Choroid plexus epithelial cell (primary cell): ENCODE data around the gene ART4.

ENCODE experiments used
- DNase-seq: peaks from one replicate; pipeline ENCODE4 v3.0.0-alpha.2; 2010; ENCODE audit warnings: low read depth
- H3K4me3 ChIP-seq: 2 replicates; pipeline ENCODE4 v1.5.1; 2011; ENCODE audit warnings: low read depth, mild to moderate bottlenecking, control low read depth, low read length, moderate library complexity
- CTCF ChIP-seq: conservative IDR thresholded peaks from 2 replicates; pipeline ENCODE4 v1.5.1; 2011; ENCODE audit warnings: low read depth, mild to moderate bottlenecking, control low read depth, inconsistent platforms, low read length, moderate library complexity

ART4 gene

GRCh38 chr12:14836336-14837210, 6.8 kb downstream of the ART4 start:
- peak; percentile 89 for DNase-seq
- TF ChIP-seq CTCF, result no peak
- no peak overlapping the region for H3K4me3 ChIP-seq

GRCh38 chr12:14834509-14834908, 8.8 kb downstream of the ART4 start:
- TF ChIP-seq CTCF, result no peak
- H3K4me3 ChIP-seq, result no peak overlapping the region
- peak; percentile 44 for DNase-seq

- TF ChIP-seq CTCF, result no peak
- no peak for DNase-seq
- no peak overlapping the region for H3K4me3 ChIP-seq
These were observed 9.4 kb downstream of the ART4 start for GRCh38 chr12:14833952-14834351.

- TF ChIP-seq CTCF, result no peak
- no peak overlapping the region for H3K4me3 ChIP-seq
- DNase-seq, result no peak
These were observed 10.0 kb downstream of the ART4 start for GRCh38 chr12:14833336-14833735.

GRCh38 chr12:14828892-14829291, 14.4 kb downstream of the ART4 start:
- peak; percentile 77 for DNase-seq
- no peak for TF ChIP-seq CTCF
- H3K4me3 ChIP-seq, result no peak overlapping the region

GRCh38 chr12:14827043-14827442, 16.3 kb downstream of the ART4 start:
- DNase-seq, result no peak

More at GRCh38 chr12:14827043-14827442, 16.3 kb downstream of the ART4 start:
- no peak overlapping the region for H3K4me3 ChIP-seq
- no peak for TF ChIP-seq CTCF
